Panc1 (cell line): ENCODE data around the gene PSMB5. TPM values are rescaled to one million over a fixed set of nuclear protein-coding genes. Genes with fewer than 3 reads are reported as not detected.

ENCODE experiments used
- ATAC-seq: fragments of 200-7000 bp; cut with Tn5 transposase; 2 replicates; pipeline ENCODE4 v1.9.1; 2020; ENCODE audit warnings: mild to moderate bottlenecking, moderate library complexity
- BruUV-seq: library from RNA; stranded (reverse); fragments of 400-500 nt; replicated peaks from 2 replicates; lab custom pipeline; 2021; lab: Mats Ljungman, UMichigan
- CTCF ChIA-PET: fragments of 300-600 bp; sonication (Branson Sonifier 250); formaldehyde crosslinking; loops from one replicate; lab custom pipeline; 2022; ENCODE audit warnings: antibody characterized with exemption; lab: Charles Lee
- POLR2A ChIA-PET: fragments of 300-600 bp; sonication (Branson Sonifier 250); formaldehyde crosslinking; loops from one replicate; lab custom pipeline; 2022; ENCODE audit warnings: antibody characterized with exemption; lab: Charles Lee
- DNase-seq: peaks from one replicate; pipeline ENCODE4 v3.0.0-alpha.2; 2010; ENCODE audit warnings: low read depth, low spot score
- H3K27ac ChIP-seq: 2 replicates; pipeline ENCODE4 v1.5.1; 2011; ENCODE audit warnings: mild to moderate bottlenecking, low read length, inconsistent platforms
- H3K27me3 ChIP-seq: fragments of 200-500 bp; sonication (Bioruptor generic); 2 replicates; pipeline ENCODE4 v1.6.0; 2014; ENCODE audit warnings: low read length, inconsistent platforms; ENCODE audit not compliant: control insufficient read depth, insufficient read depth
- H3K36me3 ChIP-seq: fragments of 200-500 bp; sonication (Bioruptor generic); 2 replicates; pipeline ENCODE4 v1.5.1; 2014; ENCODE audit warnings: inconsistent platforms, mild to moderate bottlenecking, low read length, moderate library complexity; ENCODE audit not compliant: control insufficient read depth, insufficient read depth
- H3K4me1 ChIP-seq: 2 replicates; pipeline ENCODE4 v1.5.1; 2011; ENCODE audit warnings: inconsistent platforms, mild to moderate bottlenecking, low read length, moderate library complexity; ENCODE audit not compliant: control insufficient read depth, insufficient read depth
- H3K4me3 ChIP-seq, 2 experiments: 2 replicates each; pipeline ENCODE4 v1.5.1; 2011 to 2012; ENCODE audit warnings: low read depth in 2 of 2, low read length in 2 of 2, mild to moderate bottlenecking in 2 of 2, inconsistent platforms in 1 of 2, moderate library complexity in 1 of 2
- H3K9me3 ChIP-seq: fragments of 200-500 bp; sonication (Bioruptor generic); 2 replicates; pipeline ENCODE4 v1.5.1; 2014; ENCODE audit warnings: low read depth, mild to moderate bottlenecking, inconsistent platforms, low read length, moderate library complexity; ENCODE audit not compliant: control insufficient read depth, insufficient read depth
- CTCF ChIP-seq: fragments of 450-650 bp; IDR thresholded peaks from 2 replicates; pipeline ENCODE4 v1.5.1; 2017; ENCODE audit warnings: mild to moderate bottlenecking
- POLR2AphosphoS5 ChIP-seq: IDR thresholded peaks from 2 replicates; pipeline ENCODE4 v1.6.1; 2012; ENCODE audit warnings: mild to moderate bottlenecking, low read depth, low read length, moderate library complexity
- REST ChIP-seq, 2 experiments: IDR thresholded peaks; 2 replicates each; pipeline ENCODE4 v1.6.1; 2011 to 2012; ENCODE audit warnings: low read depth in 2 of 2, control low read depth in 1 of 2, low read length in 1 of 2, mild to moderate bottlenecking in 1 of 2, moderate library complexity in 1 of 2; ENCODE audit not compliant: insufficient read depth in 1 of 2
- SIN3A ChIP-seq: IDR thresholded peaks from 2 replicates; pipeline ENCODE4 v1.6.1; 2012; ENCODE audit warnings: low read depth, mild to moderate bottlenecking, low read length, moderate library complexity, borderline replicate concordance; ENCODE audit not compliant: insufficient read depth
- TCF7L2 ChIP-seq: IDR thresholded peaks from 2 replicates; pipeline ENCODE4 v1.6.1; 2011; ENCODE audit warnings: mild to moderate bottlenecking, low read depth, low read length, inconsistent platforms
- in situ Hi-C: cut with HindIII; loops from 2 replicates; pipeline ENCODE4 v1.10.0; 2016; ENCODE audit warnings: low sequenced_read_pairs, low pct_unique_long_range_greater_than_20kb
- intact Hi-C: fragments of 100-400 bp; cut with micrococcal nuclease; formaldehyde crosslinking; loops from one replicate; pipeline ENCODE4 v1.10.0; 2022; ENCODE audit not compliant: unreplicated experiment
- total RNA-seq: library from RNA; stranded (reverse); gene quantifications from one replicate; pipeline ENCODE4 v1.2.1, GENCODE V29; 2021; ENCODE audit not compliant: unreplicated experiment

PSMB5 gene
- total RNA-seq, 1 experiment from 2014 or later: 149 TPM

GRCh38 chr14:22977684-22978486 is 56.8 kb downstream of the PSMB5 start:
- no TSS peak for BruUV-seq

GRCh38 chr14:22977434-22977683 is 57.3 kb downstream of the PSMB5 start:
- ChIA-PET POLR2A (no interaction called here), CTCF (interaction anchor here (0.7 to 1.1 kb wide), 2 partner anchors 9 to 83 kb away, joined by 3 read pairs; no protein-coding TSS in a partner anchor)
- in situ Hi-C loops (no loop called here), intact Hi-C loops (no loop called here)
- Histone ChIP-seq H3K4me3 (0 out of 4 replicates have a peak overlapping the region, but pooled peaks of 1 of the 2 experiments have one; percentile 12), H3K4me1 (peaks cover 29% of the 10 kb centered on the region), H3K36me3 (peaks cover 3% of the 10 kb centered on the region; the same call in 1 of the 2 replicates), H3K27me3 (no peaks in the 10 kb centered on the region), H3K27ac (peak overlapping the region; percentile 89), H3K9me3 (no peaks in the 10 kb centered on the region)
- DNase-seq (no peak), ATAC-seq (no peak)
- BruUV-seq: no TSS peak
- TF ChIP-seq SIN3A (no peak), TCF7L2 (no peak), CTCF (no peak), REST (IDR thresholded peaks at IDR 0.05; ENCODE audit: insufficient read depth in 1 of 2, low read depth in 2 of 2, low read length in 1 of 2) (no peak)

More at GRCh38 chr14:22977684-22978486, 56.8 kb downstream of the PSMB5 start:
- DNase-seq: no peak
- ChIA-PET CTCF (interaction anchor here (0.8 to 1.1 kb wide), 2 partner anchors 9 to 18 kb away, joined by 3 to 7 read pairs; no protein-coding TSS in a partner anchor), POLR2A (no interaction called here)
- peak; percentile 32; the same call in 1 of the 2 replicates for ATAC-seq
- H3K9me3 ChIP-seq: no peaks in the 10 kb centered on the region
- no peaks in the 10 kb centered on the region for H3K27me3 ChIP-seq
- H3K4me1 ChIP-seq: peaks cover 29% of the 10 kb centered on the region
- intact Hi-C loops (no loop called here), in situ Hi-C loops (no loop called here)
- H3K27ac ChIP-seq: peak overlapping the region; percentile 96
- TF ChIP-seq TCF7L2: no peak
- TF ChIP-seq REST (IDR thresholded peaks at IDR 0.05; ENCODE audit: insufficient read depth in 1 of 2, low read depth in 2 of 2, low read length in 1 of 2): no peak
- TF ChIP-seq POLR2AphosphoS5: no peak
- no peak for TF ChIP-seq CTCF
- TF ChIP-seq SIN3A: no peak
- H3K4me3 ChIP-seq: peak overlapping the region; percentile 66 to 76; a peak in 3 of 4 replicates
- peaks cover 3% of the 10 kb centered on the region; the same call in 1 of the 2 replicates for H3K36me3 ChIP-seq
